SK-N-SH treated with all-trans-retinoic acid at 6 μM for 48 hours (cell line): ENCODE data around the gene NFIA.

Experiments
- RARB ChIP-seq: fragments of 250-450 bp; sonication (Bioruptor Pico); IDR thresholded peaks from 2 replicates; pipeline ENCODE4 v1.8.0; 2021; ENCODE audit warnings: mild to moderate bottlenecking, moderate library complexity
- TF ChIP-seq, protein P1 (sequence below): fragments of 250-450 bp; sonication (Bioruptor Pico); IDR thresholded peaks from 2 replicates; pipeline ENCODE4 v1.5.0; 2020; ENCODE audit warnings: mild to moderate bottlenecking, moderate library complexity
- TF ChIP-seq, protein P2 (sequence below): fragments of 250-450 bp; sonication (Bioruptor Pico); IDR thresholded peaks from 2 replicates; pipeline ENCODE4 v1.5.1; 2020; ENCODE audit warnings: low read depth, mild to moderate bottlenecking, moderate library complexity

DNA sequence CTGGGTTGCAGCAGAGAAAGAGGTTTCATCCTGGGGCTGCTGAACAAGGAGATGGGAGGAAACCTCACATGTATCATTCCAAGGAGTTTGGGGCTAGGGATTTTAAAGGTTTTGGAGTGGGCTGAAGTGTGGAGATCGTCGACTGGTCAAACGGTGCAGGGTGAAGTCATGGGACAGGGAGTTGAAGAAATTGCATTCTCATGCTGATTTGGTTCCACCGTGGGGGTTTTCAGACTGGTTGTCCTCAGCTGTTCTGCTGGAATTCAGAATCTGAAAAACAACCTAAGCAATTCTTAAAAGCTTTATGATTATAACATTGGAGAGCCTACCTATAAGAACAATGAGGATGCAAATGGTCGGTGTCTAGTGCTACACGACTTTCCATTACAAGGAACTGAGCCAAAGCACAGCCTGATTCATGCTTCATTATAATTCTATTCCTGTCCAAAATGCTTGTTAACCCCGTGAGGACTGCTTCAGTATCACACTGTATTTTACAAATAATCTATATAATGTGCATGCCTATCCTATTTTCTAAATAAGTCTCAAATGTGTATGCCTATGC, 399.9 kb downstream of the NFIA start:
- TF ChIP-seq, protein P1, sequence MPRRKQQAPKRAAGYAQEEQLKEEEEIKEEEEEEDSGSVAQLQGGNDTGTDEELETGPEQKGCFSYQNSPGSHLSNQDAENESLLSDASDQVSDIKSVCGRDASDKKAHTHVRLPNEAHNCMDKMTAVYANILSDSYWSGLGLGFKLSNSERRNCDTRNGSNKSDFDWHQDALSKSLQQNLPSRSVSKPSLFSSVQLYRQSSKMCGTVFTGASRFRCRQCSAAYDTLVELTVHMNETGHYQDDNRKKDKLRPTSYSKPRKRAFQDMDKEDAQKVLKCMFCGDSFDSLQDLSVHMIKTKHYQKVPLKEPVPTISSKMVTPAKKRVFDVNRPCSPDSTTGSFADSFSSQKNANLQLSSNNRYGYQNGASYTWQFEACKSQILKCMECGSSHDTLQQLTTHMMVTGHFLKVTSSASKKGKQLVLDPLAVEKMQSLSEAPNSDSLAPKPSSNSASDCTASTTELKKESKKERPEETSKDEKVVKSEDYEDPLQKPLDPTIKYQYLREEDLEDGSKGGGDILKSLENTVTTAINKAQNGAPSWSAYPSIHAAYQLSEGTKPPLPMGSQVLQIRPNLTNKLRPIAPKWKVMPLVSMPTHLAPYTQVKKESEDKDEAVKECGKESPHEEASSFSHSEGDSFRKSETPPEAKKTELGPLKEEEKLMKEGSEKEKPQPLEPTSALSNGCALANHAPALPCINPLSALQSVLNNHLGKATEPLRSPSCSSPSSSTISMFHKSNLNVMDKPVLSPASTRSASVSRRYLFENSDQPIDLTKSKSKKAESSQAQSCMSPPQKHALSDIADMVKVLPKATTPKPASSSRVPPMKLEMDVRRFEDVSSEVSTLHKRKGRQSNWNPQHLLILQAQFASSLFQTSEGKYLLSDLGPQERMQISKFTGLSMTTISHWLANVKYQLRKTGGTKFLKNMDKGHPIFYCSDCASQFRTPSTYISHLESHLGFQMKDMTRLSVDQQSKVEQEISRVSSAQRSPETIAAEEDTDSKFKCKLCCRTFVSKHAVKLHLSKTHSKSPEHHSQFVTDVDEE = no peak
- TF ChIP-seq, protein P2, sequence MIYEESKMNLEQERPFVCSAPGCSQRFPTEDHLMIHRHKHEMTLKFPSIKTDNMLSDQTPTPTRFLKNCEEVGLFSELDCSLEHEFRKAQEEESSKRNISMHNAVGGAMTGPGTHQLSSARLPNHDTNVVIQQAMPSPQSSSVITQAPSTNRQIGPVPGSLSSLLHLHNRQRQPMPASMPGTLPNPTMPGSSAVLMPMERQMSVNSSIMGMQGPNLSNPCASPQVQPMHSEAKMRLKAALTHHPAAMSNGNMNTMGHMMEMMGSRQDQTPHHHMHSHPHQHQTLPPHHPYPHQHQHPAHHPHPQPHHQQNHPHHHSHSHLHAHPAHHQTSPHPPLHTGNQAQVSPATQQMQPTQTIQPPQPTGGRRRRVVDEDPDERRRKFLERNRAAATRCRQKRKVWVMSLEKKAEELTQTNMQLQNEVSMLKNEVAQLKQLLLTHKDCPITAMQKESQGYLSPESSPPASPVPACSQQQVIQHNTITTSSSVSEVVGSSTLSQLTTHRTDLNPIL = no peak
- TF ChIP-seq RARB (CRISPR knock-in tag) = no peak
